OCI-LY7 (cell line): Measurements from ENCODE around the gene CTNNBL1. TPM values are rescaled to one million over a fixed set of nuclear protein-coding genes. Genes with fewer than 3 reads are reported as not detected.

ENCODE experiments used
- BruUV-seq: library from RNA; stranded (reverse); fragments of 400-500 nt; replicated peaks from 2 replicates; lab custom pipeline; 2021; lab: Mats Ljungman, UMichigan
- CTCF ChIA-PET: fragments of 300-600 bp; sonication (Branson Sonifier 250); formaldehyde crosslinking; loops from one replicate; lab custom pipeline; 2022; ENCODE audit warnings: antibody characterized with exemption; ENCODE audit not compliant: unreplicated experiment; lab: Charles Lee
- POLR2A ChIA-PET: fragments of 300-600 bp; sonication (Branson Sonifier 250); formaldehyde crosslinking; loops from one replicate; lab custom pipeline; 2022; ENCODE audit warnings: antibody characterized with exemption; lab: Charles Lee
- DNase-seq: peaks from one replicate; pipeline ENCODE4 v3.0.0-alpha.2; 2015; ENCODE audit warnings: low spot score
- H2AFZ ChIP-seq: fragments of 200-600 bp; sonication (generic), shearing (Covaris generic); 2 replicates; pipeline ENCODE4 v1.6.1; 2014; ENCODE audit warnings: mild to moderate bottlenecking, antibody characterized with exemption, low read length, moderate library complexity
- H3K27ac ChIP-seq: fragments of 200-600 bp; sonication (generic); 2 replicates; pipeline ENCODE4 v1.5.1; 2014; ENCODE audit warnings: mixed run types, low read depth, mild to moderate bottlenecking, moderate library complexity, low read length, inconsistent platforms; ENCODE audit not compliant: poor library complexity, severe bottlenecking
- H3K36me3 ChIP-seq: fragments of 200-600 bp; sonication (generic); 2 replicates; pipeline ENCODE4 v1.6.1; 2014; ENCODE audit warnings: mild to moderate bottlenecking, antibody characterized with exemption, low read length, moderate library complexity, mixed read lengths; ENCODE audit not compliant: insufficient read depth
- H3K4me1 ChIP-seq: fragments of 200-600 bp; sonication (generic); 2 replicates; pipeline ENCODE4 v1.5.1; 2014; ENCODE audit warnings: mild to moderate bottlenecking, low read length; ENCODE audit not compliant: insufficient read depth, poor library complexity, severe bottlenecking
- H3K4me2 ChIP-seq: fragments of 200-600 bp; sonication (generic); 2 replicates; pipeline ENCODE4 v1.6.1; 2014; ENCODE audit warnings: mild to moderate bottlenecking, low read length
- H3K4me3 ChIP-seq: fragments of 200-600 bp; sonication (generic); 2 replicates; pipeline ENCODE4 v1.5.1; 2014; ENCODE audit warnings: mild to moderate bottlenecking, low read depth, low read length; ENCODE audit not compliant: poor library complexity, severe bottlenecking
- H3K79me2 ChIP-seq: fragments of 200-600 bp; sonication (generic); 2 replicates; pipeline ENCODE4 v1.6.1; 2016; ENCODE audit warnings: low read depth, mild to moderate bottlenecking, low read length, moderate library complexity, mixed read lengths; ENCODE audit not compliant: insufficient read depth
- H3K9me2 ChIP-seq: fragments of 200-600 bp; sonication (generic); 2 replicates; pipeline ENCODE4 v1.6.1; 2016; ENCODE audit warnings: mild to moderate bottlenecking, low read length, mixed read lengths; ENCODE audit not compliant: insufficient read depth
- H3K9me3 ChIP-seq: fragments of 200-600 bp; sonication (generic); 2 replicates; pipeline ENCODE4 v1.6.1; 2014; ENCODE audit warnings: mild to moderate bottlenecking, mixed run types, low read length, mixed read lengths
- H4K20me1 ChIP-seq: fragments of 200-600 bp; sonication (generic); 2 replicates; pipeline ENCODE4 v1.6.1; 2014; ENCODE audit warnings: mild to moderate bottlenecking, antibody characterized with exemption, low read length, moderate library complexity, mixed read lengths; ENCODE audit not compliant: insufficient read depth
- CTCF ChIP-seq: fragments of 200-600 bp; sonication (generic); conservative IDR thresholded peaks from 2 replicates; pipeline ENCODE4 v1.5.1; 2014; ENCODE audit warnings: mild to moderate bottlenecking, antibody characterized with exemption, low read length, moderate library complexity, mixed read lengths
- EZH2phosphoT487 ChIP-seq: fragments of 200-600 bp; sonication (generic); IDR thresholded peaks from 2 replicates; pipeline ENCODE4 v1.6.1; 2018; ENCODE audit warnings: low read depth, borderline replicate concordance, mild to moderate bottlenecking, mixed run types, antibody characterized with exemption, low read length, moderate library complexity, mixed read lengths
- intact Hi-C: fragments of 100-400 bp; cut with micrococcal nuclease; formaldehyde crosslinking; loops from one replicate; pipeline ENCODE4 v1.10.0; 2022; ENCODE audit not compliant: unreplicated experiment
- total RNA-seq, 2 experiments: library from RNA; depleted of rRNA in 1 of 2; stranded (reverse); fragments of >200 nt in 1 of 2; shearing (Covaris generic) in 1 of 2; gene quantifications; 2 replicates each; pipeline ENCODE4 v1.2.3, GENCODE V29; 2014 to 2022

CTNNBL1 gene
- total RNA-seq, 2 experiments from 2014 or later, result 38.0 to 90.0 TPM

DNA sequence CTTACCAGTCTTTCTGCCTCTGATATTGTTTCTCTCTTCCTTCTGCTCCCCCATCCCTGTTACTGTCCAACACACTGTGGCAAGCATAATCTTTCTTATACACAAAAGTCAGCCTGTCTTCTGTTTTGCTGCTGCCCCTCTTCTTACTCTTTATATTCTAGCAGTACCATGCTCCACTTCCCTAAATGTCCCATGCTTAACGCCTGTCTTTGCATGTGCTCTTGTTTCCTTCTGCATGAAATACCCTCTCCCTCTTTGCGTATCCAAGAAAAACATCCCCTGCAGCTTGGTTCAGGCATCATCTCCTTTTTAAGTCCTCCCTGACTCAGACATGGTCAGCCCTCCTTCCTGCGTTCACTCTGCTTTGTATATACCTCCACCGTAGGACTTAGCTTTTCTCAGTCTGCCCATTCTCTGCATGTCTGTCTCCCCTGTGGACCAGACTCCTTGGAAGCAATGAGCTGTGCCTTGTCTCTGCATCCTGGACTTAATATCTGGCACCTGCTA is 103.9 kb downstream of the CTNNBL1 start:
- Histone ChIP-seq H3K27ac (no peak overlapping the region), H3K4me1 (peaks cover 2% of the 10 kb centered on the region), H3K4me2 (no peak overlapping the region), H3K9me3 (no peaks in the 10 kb centered on the region), H3K9me2 (no peaks in the 10 kb centered on the region), H3K36me3 (peaks cover 12% of the 10 kb centered on the region), H2AFZ (no peak overlapping the region), H3K4me3 (no peak overlapping the region), H4K20me1 (no peaks in the 10 kb centered on the region), H3K79me2 (no peaks in the 10 kb centered on the region)
- no peak for DNase-seq
- intact Hi-C loops, result no loop called here
- CTCF ChIA-PET, result no interaction called here
- POLR2A ChIA-PET, result no interaction called here
- no peak for TF ChIP-seq EZH2phosphoT487
- TF ChIP-seq CTCF, result no peak
- BruUV-seq, result no TSS peak

- CTCF ChIA-PET, result no interaction called here
- Histone ChIP-seq H3K9me3 (no peaks in the 10 kb centered on the region), H2AFZ (no peak overlapping the region), H3K36me3 (peaks cover 18% of the 10 kb centered on the region), H3K27ac (no peak overlapping the region), H3K4me2 (no peak overlapping the region), H3K4me3 (no peak overlapping the region), H4K20me1 (no peaks in the 10 kb centered on the region), H3K79me2 (no peaks in the 10 kb centered on the region), H3K4me1 (peaks cover 8% of the 10 kb centered on the region), H3K9me2 (no peaks in the 10 kb centered on the region)
- BruUV-seq, result no TSS peak
- TF ChIP-seq CTCF, result no peak
- no peak for TF ChIP-seq EZH2phosphoT487
- intact Hi-C loops, result no loop called here
- POLR2A ChIA-PET, result no interaction called here
- no peak for DNase-seq
Observed at GRCh38 chr20:37798312-37798711, 104.5 kb downstream of the CTNNBL1 start.

- POLR2A ChIA-PET, result no interaction called here
- H3K9me3 ChIP-seq, result no peaks in the 10 kb centered on the region
- H4K20me1 ChIP-seq, result no peaks in the 10 kb centered on the region
- no peaks in the 10 kb centered on the region for H3K9me2 ChIP-seq
- CTCF ChIA-PET, result no interaction called here
- peaks cover 22% of the 10 kb centered on the region for H3K36me3 ChIP-seq
- BruUV-seq, result no TSS peak
- H3K4me3 ChIP-seq, result no peak overlapping the region
- H3K79me2 ChIP-seq, result no peaks in the 10 kb centered on the region
- TF ChIP-seq EZH2phosphoT487 (no peak), CTCF (no peak)
- H3K27ac ChIP-seq, result no peak overlapping the region
- H3K4me1 ChIP-seq, result peaks cover 31% of the 10 kb centered on the region
- no peak overlapping the region for H2AFZ ChIP-seq
- intact Hi-C loops, result no loop called here
- DNase-seq, result no peak
- H3K4me2 ChIP-seq, result no peak overlapping the region
Observed at GRCh38 chr20:37800618-37801017, 106.8 kb downstream of the CTNNBL1 start.
